Activated naive CD8-positive, alpha-beta T cell treated with anti-CD3 and anti-CD28 coated beads, Interleukin-2, amount 10 ng/mL, durations not matched to agents 7 days and 5 days (primary cell): ENCODE measurements around the gene GRM8. TPM values are rescaled to one million over a fixed set of nuclear protein-coding genes. Genes with fewer than 3 reads are reported as not detected.

Source experiments
- ATAC-seq: fragments of 150-1000 bp; cut with Tn5 transposase; one replicate; pipeline ENCODE4 v1.10.0; 2021; ENCODE audit warnings: low read depth, moderate library complexity
- POLR2A ChIA-PET: fragments of 350-600 bp; sonication (Branson Sonifier 250); formaldehyde crosslinking; loops from one replicate; lab custom pipeline; 2021; ENCODE audit warnings: antibody characterized with exemption; lab: Charles Lee
- DNase-seq: peaks from one replicate; pipeline ENCODE4 v3.0.0; 2021
- H3K27ac Mint-ChIP-seq: one replicate; pipeline ENCODE4 v1.8.0; 2022; ENCODE audit warnings: mild to moderate bottlenecking, mixed read lengths
- H3K27me3 Mint-ChIP-seq: one replicate; pipeline ENCODE4 v1.8.0; 2022; ENCODE audit warnings: mild to moderate bottlenecking, moderate library complexity, mixed read lengths
- H3K36me3 Mint-ChIP-seq: one replicate; pipeline ENCODE4 v1.8.0; 2021; ENCODE audit warnings: mild to moderate bottlenecking, mixed read lengths
- H3K4me1 Mint-ChIP-seq: one replicate; pipeline ENCODE4 v1.8.0; 2021; ENCODE audit warnings: mixed read lengths
- H3K4me3 Mint-ChIP-seq: one replicate; pipeline ENCODE4 v1.8.0; 2022; ENCODE audit warnings: mild to moderate bottlenecking, moderate library complexity, mixed read lengths
- H3K9me3 Mint-ChIP-seq: one replicate; pipeline ENCODE4 v1.8.0; 2021; ENCODE audit warnings: mixed read lengths
- total RNA-seq, 2 experiments: library from RNA; stranded (reverse); gene quantifications; one replicate each; pipeline ENCODE4 v1.2.3, GENCODE V29; 2021

Gene GRM8
- total RNA-seq, 2 experiments from 2014 or later: not detected

DNA sequence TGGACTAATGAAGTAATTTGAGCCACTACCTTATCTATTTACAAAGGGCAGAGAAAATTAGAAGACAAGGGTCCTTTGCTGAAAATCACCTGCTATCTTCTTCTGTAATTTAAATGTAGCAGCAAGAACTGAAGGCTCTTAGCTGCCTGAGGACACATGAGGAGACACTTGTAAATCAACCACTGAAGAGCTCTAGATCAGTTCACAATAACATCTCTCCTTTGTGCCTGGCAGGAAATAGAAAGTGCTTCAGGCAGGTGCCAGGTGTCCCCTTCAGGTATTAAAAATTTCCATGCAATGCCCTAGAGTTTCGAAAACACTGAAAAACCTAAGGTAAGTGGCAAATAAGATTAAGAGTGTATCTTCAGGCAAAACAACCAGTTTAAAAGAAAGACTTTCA lies 474.6 kb downstream of the GRM8 start:
- Mint-ChIP-seq H3K36me3 (no peaks in the 10 kb centered on the region), H3K9me3 (no peaks in the 10 kb centered on the region), H3K27me3 (no peaks in the 10 kb centered on the region), H3K4me3 (no peak overlapping the region), H3K4me1 (no peaks in the 10 kb centered on the region), H3K27ac (no peak overlapping the region)
- POLR2A ChIA-PET: no interaction called here
- DNase-seq (no peak), ATAC-seq (no peak)

DNA sequence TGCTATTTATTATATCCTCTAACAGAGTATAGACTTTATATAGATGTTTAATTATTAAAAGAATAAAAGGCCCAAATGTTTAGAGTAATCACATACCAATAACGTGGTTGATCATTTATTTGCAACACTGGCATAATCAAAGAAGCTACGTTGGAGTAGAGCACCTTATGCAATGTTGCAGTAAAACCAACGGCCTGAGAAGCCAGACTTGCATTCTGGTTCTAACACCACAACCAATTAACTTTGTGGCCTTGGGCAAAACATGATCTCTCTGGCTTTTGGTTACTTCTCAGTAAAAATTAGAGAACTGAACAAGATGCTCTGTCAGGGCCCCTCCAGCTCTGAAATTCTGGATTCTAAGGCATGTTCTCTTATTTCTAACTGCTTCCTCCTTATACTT lies 476.2 kb downstream of the GRM8 start:
- H3K9me3 Mint-ChIP-seq: no peaks in the 10 kb centered on the region
- no peak for ATAC-seq
- no peaks in the 10 kb centered on the region for H3K4me1 Mint-ChIP-seq
- H3K27ac Mint-ChIP-seq: no peak overlapping the region
- POLR2A ChIA-PET: no interaction called here
- H3K4me3 Mint-ChIP-seq: no peak overlapping the region
- no peak for DNase-seq
- H3K27me3 Mint-ChIP-seq: no peaks in the 10 kb centered on the region
- no peaks in the 10 kb centered on the region for H3K36me3 Mint-ChIP-seq

DNA sequence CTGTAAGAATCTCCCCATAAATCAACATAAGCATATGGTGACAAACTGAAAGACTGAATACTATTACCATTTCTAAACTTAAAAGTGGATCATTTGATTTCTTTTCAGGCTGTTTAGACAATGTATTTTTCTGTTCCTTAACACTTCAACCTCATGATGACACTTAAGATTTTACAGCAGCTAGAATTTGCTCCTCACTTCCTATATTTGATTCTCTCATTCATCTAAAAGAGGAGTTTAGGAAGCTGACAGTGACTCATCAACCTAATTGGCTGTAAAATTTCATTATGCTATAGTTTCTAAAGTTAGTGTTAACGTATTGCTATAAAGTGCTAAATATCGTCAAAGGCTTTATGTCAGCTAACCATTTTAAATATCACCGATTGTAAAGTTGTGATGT lies 478.7 kb downstream of the GRM8 start:
- no peak for DNase-seq
- no peaks in the 10 kb centered on the region for H3K9me3 Mint-ChIP-seq
- no peaks in the 10 kb centered on the region for H3K4me1 Mint-ChIP-seq
- no peaks in the 10 kb centered on the region for H3K36me3 Mint-ChIP-seq
- no peak overlapping the region for H3K27ac Mint-ChIP-seq
- POLR2A ChIA-PET: no interaction called here
- no peak for ATAC-seq
- no peaks in the 10 kb centered on the region for H3K27me3 Mint-ChIP-seq
- H3K4me3 Mint-ChIP-seq: no peak overlapping the region

DNA sequence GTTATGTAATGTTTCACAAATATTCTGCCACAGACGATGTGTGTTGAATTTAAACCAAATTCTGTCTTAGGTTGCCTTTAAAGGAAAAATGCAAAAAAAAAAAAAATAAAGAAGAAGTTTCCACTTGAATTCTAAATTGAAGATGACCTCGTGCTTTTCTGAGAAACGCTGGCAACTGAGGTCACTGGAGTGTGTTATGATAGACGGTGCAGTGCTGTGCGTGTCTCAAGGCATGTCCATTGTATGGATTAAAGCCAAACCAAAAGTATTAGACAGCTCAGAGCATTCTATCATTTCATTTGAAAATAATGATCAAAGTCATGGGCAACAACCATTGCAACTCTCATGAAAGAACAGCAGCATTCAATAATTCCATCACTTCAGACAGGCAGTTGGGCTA lies 483.9 kb downstream of the GRM8 start:
- no peak overlapping the region for H3K27ac Mint-ChIP-seq
- ATAC-seq (no peak), DNase-seq (no peak)
- H3K27me3 Mint-ChIP-seq: peaks cover 2% of the 10 kb centered on the region
- no peaks in the 10 kb centered on the region for H3K9me3 Mint-ChIP-seq
- POLR2A ChIA-PET: no interaction called here
- H3K4me3 Mint-ChIP-seq: no peak overlapping the region
- no peaks in the 10 kb centered on the region for H3K4me1 Mint-ChIP-seq
- no peaks in the 10 kb centered on the region for H3K36me3 Mint-ChIP-seq

DNA sequence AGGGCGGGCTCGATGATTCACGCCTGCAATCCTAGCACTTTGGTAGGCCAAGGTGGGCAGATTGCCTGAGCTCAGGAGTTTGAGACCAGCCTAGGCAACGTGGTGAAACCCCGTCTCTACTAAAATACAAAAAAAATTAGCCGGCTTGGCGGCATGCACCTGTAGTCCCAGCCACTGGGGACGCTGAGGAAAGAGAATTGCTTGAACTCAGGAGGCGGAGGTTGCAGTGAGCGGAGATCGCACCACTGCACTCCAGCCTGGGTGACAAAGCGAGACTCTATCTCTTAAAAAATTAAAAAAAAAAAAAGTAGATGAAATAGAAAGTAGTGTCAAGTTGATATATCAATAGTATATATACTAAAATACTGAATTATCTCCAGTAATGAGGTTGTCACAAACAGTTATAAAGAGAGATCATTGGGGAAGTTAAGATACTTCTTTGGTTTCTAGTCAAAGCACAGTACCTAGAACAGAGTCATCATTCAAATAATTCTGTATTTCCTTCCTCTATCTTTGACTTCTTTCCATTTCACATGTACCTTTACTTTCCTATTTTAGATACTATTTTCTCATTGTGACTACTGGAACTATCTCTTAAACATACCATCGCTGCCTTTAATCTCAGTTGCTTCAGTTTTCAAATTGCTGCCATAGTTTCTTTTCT lies 491.7 kb downstream of the GRM8 start:
- POLR2A ChIA-PET: no interaction called here
- Mint-ChIP-seq H3K4me3 (no peak overlapping the region), H3K9me3 (no peaks in the 10 kb centered on the region), H3K27me3 (no peaks in the 10 kb centered on the region), H3K27ac (no peak overlapping the region), H3K4me1 (no peaks in the 10 kb centered on the region), H3K36me3 (no peaks in the 10 kb centered on the region)
- no peak for ATAC-seq
- no peak for DNase-seq

DNA sequence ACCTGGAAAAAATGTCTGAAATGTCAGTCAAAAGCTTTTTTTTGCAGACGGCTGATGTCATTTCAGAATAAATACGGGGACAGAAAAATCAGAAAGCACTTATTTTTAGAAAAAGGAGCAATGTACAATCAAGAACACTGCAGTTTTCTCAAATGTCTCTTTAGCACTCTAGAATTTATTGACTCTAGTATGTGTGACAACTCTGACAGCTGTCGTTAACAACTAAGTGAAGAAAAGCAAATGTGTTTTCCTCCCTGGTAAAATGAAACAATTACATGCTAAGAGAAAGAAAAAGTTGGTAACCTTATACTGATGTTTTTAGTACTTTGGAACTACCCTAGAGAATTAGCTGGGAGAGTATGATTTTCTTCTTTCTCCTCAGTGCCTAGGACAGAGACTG lies 497.4 kb downstream of the GRM8 start:
- no peaks in the 10 kb centered on the region for H3K4me1 Mint-ChIP-seq
- POLR2A ChIA-PET: no interaction called here
- DNase-seq (no peak), ATAC-seq (no peak)
- H3K36me3 Mint-ChIP-seq: no peaks in the 10 kb centered on the region
- H3K9me3 Mint-ChIP-seq: no peaks in the 10 kb centered on the region
- no peak overlapping the region for H3K4me3 Mint-ChIP-seq
- no peaks in the 10 kb centered on the region for H3K27me3 Mint-ChIP-seq
- no peak overlapping the region for H3K27ac Mint-ChIP-seq

DNA sequence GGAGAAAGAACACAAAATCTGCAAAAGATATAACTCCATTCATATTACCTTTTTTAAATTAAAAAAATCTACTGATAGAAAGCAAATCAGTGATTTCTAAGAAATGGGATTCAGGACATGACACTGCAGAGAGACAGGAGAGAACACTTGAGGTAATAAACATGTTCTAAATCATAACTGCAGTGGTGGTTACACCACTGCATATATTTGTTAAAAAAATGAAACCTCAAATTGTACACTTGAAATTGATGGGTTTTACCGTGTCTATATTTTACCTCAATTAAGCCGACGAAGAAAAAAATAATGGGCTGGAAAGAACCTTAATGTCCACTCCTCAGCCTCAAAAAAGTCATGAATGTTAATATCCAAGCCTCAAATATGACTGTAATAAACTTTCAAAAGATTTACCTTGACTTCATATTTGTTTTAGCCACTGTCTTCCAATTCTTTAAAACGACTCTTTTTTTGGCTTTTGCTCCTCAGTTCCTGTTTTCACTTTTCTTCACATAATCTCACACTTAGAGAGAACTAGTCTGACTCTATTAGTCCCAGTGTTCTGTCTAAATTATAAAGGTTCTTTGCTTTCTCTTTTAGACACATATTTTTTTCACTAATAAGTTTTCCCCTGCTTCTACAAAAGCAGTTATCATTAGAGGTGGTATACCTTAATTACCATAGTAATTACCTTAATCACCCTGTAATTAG lies 502.4 kb downstream of the GRM8 start:
- Mint-ChIP-seq H3K4me3 (no peak overlapping the region), H3K36me3 (no peaks in the 10 kb centered on the region), H3K4me1 (no peaks in the 10 kb centered on the region), H3K27ac (no peak overlapping the region), H3K27me3 (no peaks in the 10 kb centered on the region), H3K9me3 (no peaks in the 10 kb centered on the region)
- POLR2A ChIA-PET: no interaction called here
- ATAC-seq: no peak
- no peak for DNase-seq

DNA sequence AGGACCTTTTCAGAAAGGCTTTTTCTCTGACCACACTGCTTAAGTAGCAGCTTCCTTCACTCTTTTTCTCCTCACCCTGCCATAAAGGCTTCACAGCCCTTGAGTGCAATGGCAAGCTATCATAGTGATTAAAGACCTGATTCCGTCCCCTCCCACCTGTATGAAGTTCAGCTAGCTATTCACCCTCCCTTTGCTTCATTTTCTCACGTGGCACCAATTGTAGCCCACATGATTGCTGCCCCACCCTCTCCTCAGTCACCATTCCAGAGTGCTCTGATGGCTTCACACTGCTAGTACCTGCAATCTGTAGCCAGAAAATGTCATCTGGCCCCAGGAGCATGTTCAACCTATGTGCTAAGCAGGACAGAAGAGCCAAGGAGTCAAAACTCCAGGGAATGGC lies 523.8 kb downstream of the GRM8 start:
- POLR2A ChIA-PET: no interaction called here
- H3K27me3 Mint-ChIP-seq: no peaks in the 10 kb centered on the region
- H3K27ac Mint-ChIP-seq: no peak overlapping the region
- ATAC-seq (no peak), DNase-seq (no peak)
- H3K36me3 Mint-ChIP-seq: no peaks in the 10 kb centered on the region
- no peaks in the 10 kb centered on the region for H3K9me3 Mint-ChIP-seq
- H3K4me3 Mint-ChIP-seq: no peak overlapping the region
- peaks cover 2% of the 10 kb centered on the region for H3K4me1 Mint-ChIP-seq

DNA sequence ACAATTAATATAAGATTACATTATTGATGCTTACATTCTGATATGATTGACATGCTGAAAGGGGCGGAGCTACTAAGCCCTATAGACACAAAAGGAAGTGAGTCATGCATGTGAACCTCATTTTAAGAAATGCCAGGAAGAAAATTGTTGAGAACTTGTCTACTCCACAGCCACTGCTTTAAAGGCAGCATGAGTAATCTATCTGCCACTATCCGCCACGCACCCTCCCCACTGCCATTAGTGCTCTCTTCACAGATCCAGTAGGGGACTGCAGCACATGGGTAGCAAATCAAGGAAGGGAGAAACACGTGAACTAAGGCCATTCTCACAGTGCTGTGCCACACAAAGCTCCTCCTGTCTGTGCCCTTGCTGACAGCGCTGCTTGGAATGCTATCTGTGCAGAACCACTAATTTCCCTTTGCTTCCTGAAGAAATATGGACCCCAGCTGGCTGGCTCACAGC lies 524.8 kb downstream of the GRM8 start:
- no peaks in the 10 kb centered on the region for H3K9me3 Mint-ChIP-seq
- H3K4me3 Mint-ChIP-seq: no peak overlapping the region
- H3K4me1 Mint-ChIP-seq: peaks cover 2% of the 10 kb centered on the region
- ATAC-seq: peak; percentile 36
- POLR2A ChIA-PET: no interaction called here
- H3K36me3 Mint-ChIP-seq: no peaks in the 10 kb centered on the region
- peak overlapping the region; percentile 45 for H3K27ac Mint-ChIP-seq
- H3K27me3 Mint-ChIP-seq: no peaks in the 10 kb centered on the region
- no peak for DNase-seq

DNA sequence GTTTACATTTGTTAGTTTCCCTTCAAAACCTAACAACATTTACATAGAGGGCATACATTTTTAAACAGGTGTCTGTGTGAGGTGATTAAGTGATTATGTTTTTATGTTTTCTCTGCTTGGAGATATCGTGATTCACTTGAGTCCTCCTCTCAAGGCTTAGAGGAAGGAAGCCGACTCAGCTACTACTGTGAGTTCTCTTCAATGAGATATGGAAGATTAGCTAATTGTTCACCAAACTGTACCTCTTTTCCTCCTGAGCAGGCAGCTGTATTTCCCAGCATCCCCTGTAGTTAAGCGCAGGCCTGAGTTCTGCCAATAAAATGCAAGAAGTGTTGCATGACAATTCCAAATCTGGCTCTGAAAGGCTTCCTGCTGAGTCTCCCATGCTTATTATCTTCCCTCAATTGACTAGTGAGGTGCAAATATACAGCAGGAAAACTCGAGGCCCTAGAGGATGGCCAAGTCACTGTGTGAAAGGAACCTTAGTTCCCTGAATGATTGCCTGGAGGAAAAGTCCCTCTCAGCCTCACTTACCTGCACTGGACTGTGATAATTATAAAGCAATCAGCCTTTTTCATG lies 528.7 kb downstream of the GRM8 start:
- no peaks in the 10 kb centered on the region for H3K27me3 Mint-ChIP-seq
- no peak for DNase-seq
- H3K36me3 Mint-ChIP-seq: no peaks in the 10 kb centered on the region
- no peak overlapping the region for H3K4me3 Mint-ChIP-seq
- POLR2A ChIA-PET: no interaction called here
- no peak overlapping the region for H3K27ac Mint-ChIP-seq
- ATAC-seq: no peak
- H3K4me1 Mint-ChIP-seq: peaks cover 2% of the 10 kb centered on the region
- no peaks in the 10 kb centered on the region for H3K9me3 Mint-ChIP-seq

DNA sequence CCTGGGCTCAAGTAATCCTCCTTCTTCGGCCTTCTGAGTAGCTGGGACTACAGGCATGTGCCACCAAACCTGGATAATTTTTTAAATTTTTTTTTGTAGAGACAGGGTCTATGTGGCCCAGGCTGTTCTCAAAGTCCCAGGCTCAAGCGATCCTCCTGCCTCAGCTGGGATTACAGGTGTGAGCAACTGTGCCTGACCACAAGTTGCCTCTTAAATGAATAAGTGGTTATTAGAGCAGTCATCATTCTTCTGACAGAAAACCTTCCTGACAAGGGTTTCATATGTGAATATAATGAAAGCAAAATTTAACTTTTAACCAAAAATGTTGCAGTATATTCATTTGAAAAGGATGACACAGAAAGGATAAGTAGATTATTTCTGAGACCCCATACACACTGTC lies 532.5 kb downstream of the GRM8 start:
- Mint-ChIP-seq H3K27ac (no peak overlapping the region), H3K4me3 (no peak overlapping the region), H3K9me3 (no peaks in the 10 kb centered on the region), H3K36me3 (no peaks in the 10 kb centered on the region), H3K27me3 (no peaks in the 10 kb centered on the region), H3K4me1 (no peaks in the 10 kb centered on the region)
- DNase-seq (no peak), ATAC-seq (no peak)
- POLR2A ChIA-PET: no interaction called here

DNA sequence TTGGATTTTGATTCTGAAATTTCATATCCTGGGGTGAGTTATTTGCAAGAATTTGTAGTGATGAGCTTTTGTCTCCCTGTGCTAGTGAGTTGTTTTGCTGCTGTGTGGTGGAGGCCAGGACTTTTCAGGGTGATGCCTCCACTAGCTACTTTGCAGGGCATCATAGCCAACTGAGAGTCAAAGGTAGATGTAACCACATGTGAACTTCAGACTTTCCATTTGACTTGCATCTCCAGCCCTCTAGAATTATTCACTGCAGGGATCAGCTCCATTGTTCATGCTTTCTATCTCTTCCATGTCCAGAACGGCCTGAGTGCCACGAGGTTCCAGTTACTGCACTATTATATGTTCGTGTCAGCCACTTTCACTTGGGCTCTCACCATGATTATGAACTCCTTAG lies 534.3 kb downstream of the GRM8 start:
- H3K4me1 Mint-ChIP-seq: no peaks in the 10 kb centered on the region
- POLR2A ChIA-PET: no interaction called here

DNA sequence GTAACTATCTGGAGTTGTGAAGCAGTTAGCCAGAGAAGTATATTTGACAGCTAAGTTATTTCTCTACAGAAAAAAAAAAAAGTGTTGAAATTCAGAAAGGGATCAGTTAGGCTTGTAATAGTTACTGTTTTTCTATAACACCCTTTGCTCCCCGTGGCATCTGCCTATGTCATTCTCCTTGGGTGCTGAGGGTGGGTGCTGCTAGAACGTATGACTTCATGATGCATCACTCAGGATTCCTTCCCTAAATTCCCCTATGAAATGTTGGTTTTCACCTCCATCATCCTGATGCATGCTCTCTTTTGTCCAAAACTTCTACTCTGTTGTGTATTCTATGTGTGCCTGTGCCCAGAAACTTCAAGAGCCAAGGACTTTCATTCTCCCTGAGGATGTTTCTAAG lies 536.4 kb downstream of the GRM8 start:
- POLR2A ChIA-PET: no interaction called here
- Mint-ChIP-seq H3K27ac (no peak overlapping the region), H3K27me3 (no peaks in the 10 kb centered on the region), H3K36me3 (no peaks in the 10 kb centered on the region), H3K4me3 (no peak overlapping the region), H3K9me3 (peaks cover 2% of the 10 kb centered on the region), H3K4me1 (no peaks in the 10 kb centered on the region)
- DNase-seq: no peak
- no peak for ATAC-seq

More for the DNA sequence above, 534.3 kb downstream of the GRM8 start:
- H3K36me3 Mint-ChIP-seq: no peaks in the 10 kb centered on the region
- no peak overlapping the region for H3K27ac Mint-ChIP-seq
- DNase-seq: no peak
- H3K4me3 Mint-ChIP-seq: no peak overlapping the region
- no peaks in the 10 kb centered on the region for H3K9me3 Mint-ChIP-seq
- ATAC-seq: no peak
- H3K27me3 Mint-ChIP-seq: no peaks in the 10 kb centered on the region

DNA sequence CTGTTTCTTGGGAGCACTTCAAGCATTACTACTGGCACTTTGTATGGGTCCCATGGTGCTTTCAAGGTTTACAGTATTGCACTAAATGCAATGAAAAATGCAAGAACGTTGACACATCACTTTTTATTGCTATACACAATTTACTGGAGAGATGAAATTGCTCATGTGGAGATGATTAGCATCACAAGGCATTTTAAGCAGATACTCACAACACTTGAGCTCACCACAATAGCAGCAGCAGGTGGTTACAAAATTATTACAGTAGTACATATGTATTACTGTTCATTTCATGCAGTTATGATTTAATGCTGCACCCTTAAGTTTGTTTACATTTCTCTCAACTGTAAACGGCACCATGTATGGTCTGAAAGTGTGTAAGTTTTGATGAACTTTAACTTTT lies 537.7 kb downstream of the GRM8 start:
- Mint-ChIP-seq H3K27me3 (no peaks in the 10 kb centered on the region), H3K4me3 (no peak overlapping the region), H3K9me3 (peaks cover 2% of the 10 kb centered on the region), H3K4me1 (no peaks in the 10 kb centered on the region), H3K27ac (no peak overlapping the region), H3K36me3 (no peaks in the 10 kb centered on the region)
- DNase-seq: no peak
- POLR2A ChIA-PET: no interaction called here
- no peak for ATAC-seq
